Measurements from ENCODE around the gene CH25H. TPM values are rescaled to one million over a fixed set of nuclear protein-coding genes. Genes with fewer than 3 reads are reported as not detected.

CH25H gene
- total RNA-seq, 1 donor from 2014 or later: not detected

DNA sequence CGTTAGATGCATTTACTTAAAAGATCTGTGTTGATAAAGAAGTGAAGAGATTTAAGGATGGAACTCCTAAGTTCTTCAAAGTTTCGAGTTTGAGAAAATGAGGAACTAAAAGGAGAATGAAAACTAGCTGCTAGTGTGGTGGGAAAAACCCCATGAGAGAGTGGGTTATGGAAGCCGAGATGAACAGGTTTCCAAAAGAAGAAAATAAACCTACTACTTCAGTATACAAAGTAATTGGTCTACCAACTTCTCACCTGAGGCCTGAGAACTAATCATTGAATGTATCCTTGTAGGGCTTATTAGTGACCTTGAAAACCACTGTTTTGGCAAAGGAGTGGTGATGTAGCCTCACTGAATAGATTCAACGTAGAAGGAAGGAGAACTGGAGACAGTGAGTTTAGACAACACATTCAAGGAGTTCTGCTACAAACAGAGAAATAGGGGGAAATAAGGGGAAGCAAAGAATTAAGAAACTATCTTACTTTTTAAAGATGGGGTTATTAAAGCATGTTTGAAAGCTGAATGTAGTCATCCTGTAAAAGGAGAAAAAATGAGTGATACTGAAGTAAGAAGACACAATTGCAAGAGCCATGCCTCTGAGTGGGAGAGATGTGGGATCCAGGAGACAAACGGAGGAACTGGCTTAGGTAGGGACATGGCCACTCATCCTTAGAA, 50.8 kb downstream of the CH25H start:
- H3K36me3 Mint-ChIP-seq (ENCODE audit: unreplicated experiment): no peaks in the 10 kb centered on the region
- H3K9me3 Mint-ChIP-seq (ENCODE audit: unreplicated experiment): no peaks in the 10 kb centered on the region
- H3K4me3 Mint-ChIP-seq (ENCODE audit: unreplicated experiment): no peak overlapping the region
- H3K27me3 Mint-ChIP-seq (ENCODE audit: unreplicated experiment): peaks cover 70% of the 10 kb centered on the region
- H3K27ac Mint-ChIP-seq (ENCODE audit: unreplicated experiment): no peak overlapping the region
- H3K4me1 Mint-ChIP-seq (ENCODE audit: unreplicated experiment): no peaks in the 10 kb centered on the region
- TF ChIP-seq, protein P1, sequence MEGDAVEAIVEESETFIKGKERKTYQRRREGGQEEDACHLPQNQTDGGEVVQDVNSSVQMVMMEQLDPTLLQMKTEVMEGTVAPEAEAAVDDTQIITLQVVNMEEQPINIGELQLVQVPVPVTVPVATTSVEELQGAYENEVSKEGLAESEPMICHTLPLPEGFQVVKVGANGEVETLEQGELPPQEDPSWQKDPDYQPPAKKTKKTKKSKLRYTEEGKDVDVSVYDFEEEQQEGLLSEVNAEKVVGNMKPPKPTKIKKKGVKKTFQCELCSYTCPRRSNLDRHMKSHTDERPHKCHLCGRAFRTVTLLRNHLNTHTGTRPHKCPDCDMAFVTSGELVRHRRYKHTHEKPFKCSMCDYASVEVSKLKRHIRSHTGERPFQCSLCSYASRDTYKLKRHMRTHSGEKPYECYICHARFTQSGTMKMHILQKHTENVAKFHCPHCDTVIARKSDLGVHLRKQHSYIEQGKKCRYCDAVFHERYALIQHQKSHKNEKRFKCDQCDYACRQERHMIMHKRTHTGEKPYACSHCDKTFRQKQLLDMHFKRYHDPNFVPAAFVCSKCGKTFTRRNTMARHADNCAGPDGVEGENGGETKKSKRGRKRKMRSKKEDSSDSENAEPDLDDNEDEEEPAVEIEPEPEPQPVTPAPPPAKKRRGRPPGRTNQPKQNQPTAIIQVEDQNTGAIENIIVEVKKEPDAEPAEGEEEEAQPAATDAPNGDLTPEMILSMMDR (IDR thresholded peaks at IDR 0.05): no peak
- no peak for DNase-seq (ENCODE audit: extremely low spot score, unreplicated experiment)

Other genes with a start within 250 kb of the CH25H start
- 6.9 and 8.8 TPM in 2 replicates for gene FAS, start 216.5 kb downstream of the CH25H start, total RNA-seq
- gene LIPA, start 44.5 kb upstream of the CH25H start, total RNA-seq: 36.9 and 42.2 TPM in 2 replicates
- gene IFIT2, start 94.7 kb upstream of the CH25H start, total RNA-seq: 8.8 and 11.0 TPM in 2 replicates
- 19.9 and 22.7 TPM in 2 replicates for gene IFIT3, start 120.7 kb upstream of the CH25H start, total RNA-seq
- gene IFIT1B, start 170.7 kb upstream of the CH25H start, total RNA-seq: not detected in 2 replicates
- 20.4 and 21.5 TPM in 2 replicates for gene IFIT1, start 185.3 kb upstream of the CH25H start, total RNA-seq
- gene IFIT5, start 207.3 kb upstream of the CH25H start, total RNA-seq: 22.5 and 22.7 TPM in 2 replicates